ENCODE measurements around the gene HOXC10. TPM values are rescaled to one million over a fixed set of nuclear protein-coding genes. Genes with fewer than 3 reads are reported as not detected.

The HOXC10 gene
- total RNA-seq, 1 experiment from 2014 or later = not detected

DNA sequence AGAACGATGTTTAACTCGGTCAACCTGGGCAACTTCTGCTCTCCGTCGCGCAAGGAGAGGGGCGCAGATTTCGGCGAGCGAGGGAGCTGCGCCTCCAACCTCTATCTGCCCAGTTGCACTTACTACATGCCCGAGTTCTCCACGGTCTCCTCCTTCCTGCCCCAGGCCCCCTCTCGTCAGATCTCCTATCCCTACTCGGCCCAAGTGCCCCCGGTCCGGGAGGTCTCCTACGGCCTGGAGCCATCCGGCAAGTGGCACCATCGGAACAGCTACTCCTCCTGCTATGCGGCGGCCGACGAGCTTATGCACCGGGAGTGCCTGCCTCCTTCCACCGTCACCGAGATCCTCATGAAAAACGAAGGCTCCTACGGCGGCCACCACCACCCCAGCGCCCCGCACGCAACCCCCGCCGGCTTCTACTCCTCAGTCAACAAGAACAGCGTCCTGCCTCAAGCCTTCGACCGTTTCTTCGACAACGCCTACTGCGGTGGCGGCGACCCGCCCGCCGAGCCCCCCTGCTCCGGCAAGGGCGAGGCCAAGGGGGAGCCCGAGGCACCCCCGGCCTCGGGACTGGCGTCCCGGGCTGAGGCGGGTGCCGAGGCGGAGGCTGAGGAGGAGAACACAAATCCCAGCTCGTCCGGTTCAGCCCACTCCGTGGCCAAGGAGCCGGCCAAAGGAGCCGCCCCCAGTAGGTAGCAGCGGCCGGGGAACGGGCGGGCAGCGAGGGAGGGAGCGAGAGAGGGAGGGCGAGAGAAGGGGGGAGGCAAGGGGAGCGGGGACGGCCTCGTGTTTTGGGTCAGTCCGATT lies 11.5 kb upstream of the HOXC10 start:
- peak overlapping the region; percentile 88 for H3K4me3 Mint-ChIP-seq (ENCODE audit: unreplicated experiment)
- BruUV-seq (replicated peaks) = TSS peak; percentile 31
- no peaks in the 10 kb centered on the region for H3K27me3 Mint-ChIP-seq (ENCODE audit: insufficient read depth, unreplicated experiment)
- H3K36me3 Mint-ChIP-seq (ENCODE audit: insufficient read depth, unreplicated experiment) = no peaks in the 10 kb centered on the region
- peak; percentile 65 for DNase-seq (ENCODE audit: unreplicated experiment)
- intact Hi-C loops (cut with micrococcal nuclease) = loop anchor here (1.0 to 2.0 kb wide), 2 partner anchors 35 to 206 kb away; partner anchors contain the start of gene HOXC13
- H3K4me1 Mint-ChIP-seq (ENCODE audit: insufficient read depth, unreplicated experiment) = peaks cover 19% of the 10 kb centered on the region
- TF ChIP-seq, protein P1, sequence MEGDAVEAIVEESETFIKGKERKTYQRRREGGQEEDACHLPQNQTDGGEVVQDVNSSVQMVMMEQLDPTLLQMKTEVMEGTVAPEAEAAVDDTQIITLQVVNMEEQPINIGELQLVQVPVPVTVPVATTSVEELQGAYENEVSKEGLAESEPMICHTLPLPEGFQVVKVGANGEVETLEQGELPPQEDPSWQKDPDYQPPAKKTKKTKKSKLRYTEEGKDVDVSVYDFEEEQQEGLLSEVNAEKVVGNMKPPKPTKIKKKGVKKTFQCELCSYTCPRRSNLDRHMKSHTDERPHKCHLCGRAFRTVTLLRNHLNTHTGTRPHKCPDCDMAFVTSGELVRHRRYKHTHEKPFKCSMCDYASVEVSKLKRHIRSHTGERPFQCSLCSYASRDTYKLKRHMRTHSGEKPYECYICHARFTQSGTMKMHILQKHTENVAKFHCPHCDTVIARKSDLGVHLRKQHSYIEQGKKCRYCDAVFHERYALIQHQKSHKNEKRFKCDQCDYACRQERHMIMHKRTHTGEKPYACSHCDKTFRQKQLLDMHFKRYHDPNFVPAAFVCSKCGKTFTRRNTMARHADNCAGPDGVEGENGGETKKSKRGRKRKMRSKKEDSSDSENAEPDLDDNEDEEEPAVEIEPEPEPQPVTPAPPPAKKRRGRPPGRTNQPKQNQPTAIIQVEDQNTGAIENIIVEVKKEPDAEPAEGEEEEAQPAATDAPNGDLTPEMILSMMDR (IDR thresholded peaks at IDR 0.05; ENCODE audit: unreplicated experiment) = no peak
- ChIA-PET CTCF (interaction anchor here (0.6 to 2.1 kb wide), 9 partner anchors 12 to 216 kb away, joined by 3 to 6 read pairs (median 4); partner anchors contain the start of gene HOXC10), POLR2A (interaction anchor here (0.6 to 5.1 kb wide), 9 partner anchors 10 to 142 kb away, joined by 3 to 59 read pairs (median 3); partner anchors contain the start of genes HOXC13 and HOXC9)
- H3K27ac Mint-ChIP-seq (ENCODE audit: low read depth, unreplicated experiment) = peak overlapping the region; percentile 88
- no peaks in the 10 kb centered on the region for H3K9me3 Mint-ChIP-seq (ENCODE audit: unreplicated experiment)

DNA sequence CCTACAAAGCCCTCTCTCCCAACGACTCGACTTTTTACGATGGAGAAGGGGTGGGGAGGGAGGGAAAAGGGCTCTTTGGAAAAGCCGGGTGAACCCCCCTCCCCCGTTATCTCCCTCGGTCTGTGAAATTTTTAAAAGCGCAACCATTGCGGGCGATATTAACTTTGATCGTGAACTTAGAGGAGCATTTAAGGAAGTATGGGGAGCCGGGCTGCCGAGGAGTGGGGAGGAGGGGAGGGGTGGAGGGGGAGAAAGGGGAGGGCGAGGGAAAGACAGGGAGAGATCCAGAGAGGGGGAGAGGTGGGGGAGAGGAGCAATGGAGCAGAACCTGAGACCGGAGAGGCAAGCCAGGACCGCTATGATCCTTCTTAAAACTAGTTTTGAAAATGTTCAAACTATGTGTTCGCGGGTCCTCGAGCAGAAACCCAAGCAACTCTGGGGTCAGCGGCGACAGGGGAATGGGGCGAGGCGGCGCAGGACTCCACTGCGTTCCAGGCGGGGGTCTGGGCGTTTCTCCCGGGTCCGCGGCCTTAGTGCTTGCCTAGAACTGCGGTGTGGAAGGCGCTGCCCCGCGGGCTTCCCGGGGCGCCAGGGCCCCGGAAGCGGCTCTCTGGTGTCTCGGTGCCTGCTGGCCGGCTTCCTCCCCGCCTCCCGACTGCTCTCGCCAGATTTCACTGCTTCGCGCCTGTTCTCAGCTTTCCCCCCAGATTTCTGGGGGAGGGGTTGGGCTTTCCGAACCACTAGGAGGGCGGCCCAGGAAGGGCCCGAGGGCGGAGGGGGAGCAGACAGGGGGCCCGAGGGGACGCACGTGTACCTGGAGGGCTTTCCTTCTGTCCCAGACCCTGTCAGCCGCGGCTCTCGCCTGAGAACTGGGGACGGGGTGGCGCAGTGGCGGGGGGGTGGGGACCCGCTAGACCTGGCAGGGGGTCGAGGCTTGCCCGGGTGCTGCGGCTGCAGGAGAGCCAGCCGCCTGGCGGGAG lies 10.6 kb upstream of the HOXC10 start, which contains the start of gene HOTAIR:
HOTAIR (minus strand) TSS at position 871 of the 980 bp plus-strand sequence.
- H3K27ac Mint-ChIP-seq (ENCODE audit: low read depth, unreplicated experiment) = peak within 1 kb of the TSS; percentile 88
- DNase-seq (ENCODE audit: unreplicated experiment) = peak; percentile 60
- H3K27me3 Mint-ChIP-seq (ENCODE audit: insufficient read depth, unreplicated experiment) = no peaks in the 10 kb centered on the region
- ChIA-PET POLR2A (interaction anchor here (0.6 to 5.1 kb wide), 6 partner anchors 11 to 110 kb away, joined by 3 to 59 read pairs (median 3); partner anchors contain the start of genes HOXC13 and HOXC9), CTCF (interaction anchor here (0.6 to 1.3 kb wide), 5 partner anchors 11 to 243 kb away, joined by 3 to 6 read pairs (median 3); partner anchors contain the start of gene HOXC10)
- TF ChIP-seq, protein P1 (IDR thresholded peaks at IDR 0.05; ENCODE audit: unreplicated experiment) = no peak
- no TSS peak for BruUV-seq (replicated peaks)
- H3K36me3 Mint-ChIP-seq (ENCODE audit: insufficient read depth, unreplicated experiment) = no peaks in the 10 kb centered on the region
- H3K4me1 Mint-ChIP-seq (ENCODE audit: insufficient read depth, unreplicated experiment) = peaks cover 19% of the 10 kb centered on the region
- no peaks in the 10 kb centered on the region for H3K9me3 Mint-ChIP-seq (ENCODE audit: unreplicated experiment)
- intact Hi-C loops (cut with micrococcal nuclease) = loop anchor here (1.0 kb wide), 1 partner anchor 207 kb away; no protein-coding TSS in a partner anchor
- H3K4me3 Mint-ChIP-seq (ENCODE audit: unreplicated experiment) = peak within 1 kb of the TSS; percentile 88

DNA sequence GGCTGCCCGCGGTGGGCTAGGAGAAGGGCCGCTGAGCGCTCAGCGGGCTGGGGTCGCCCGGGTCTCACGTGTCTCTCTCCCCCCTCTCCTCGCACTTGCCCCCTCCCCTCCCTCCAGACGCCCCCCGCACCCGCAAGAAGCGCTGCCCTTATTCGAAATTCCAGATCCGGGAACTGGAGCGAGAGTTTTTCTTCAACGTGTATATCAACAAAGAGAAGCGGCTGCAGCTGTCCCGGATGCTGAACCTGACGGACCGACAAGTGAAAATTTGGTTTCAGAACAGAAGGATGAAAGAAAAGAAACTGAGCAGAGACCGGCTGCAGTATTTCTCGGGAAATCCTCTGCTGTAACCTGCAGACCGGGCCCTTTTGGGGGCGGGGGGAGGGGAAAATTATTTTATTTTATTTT lies 9.9 kb upstream of the HOXC10 start:
- Mint-ChIP-seq H3K36me3 (ENCODE audit: insufficient read depth, unreplicated experiment) (no peaks in the 10 kb centered on the region), H3K27me3 (ENCODE audit: insufficient read depth, unreplicated experiment) (no peaks in the 10 kb centered on the region), H3K27ac (ENCODE audit: low read depth, unreplicated experiment) (no peak overlapping the region), H3K4me3 (ENCODE audit: unreplicated experiment) (no peak overlapping the region), H3K9me3 (ENCODE audit: unreplicated experiment) (no peaks in the 10 kb centered on the region), H3K4me1 (ENCODE audit: insufficient read depth, unreplicated experiment) (peaks cover 19% of the 10 kb centered on the region)
- ChIA-PET CTCF (interaction anchor here (0.6 to 2.5 kb wide), 3 partner anchors 13 to 244 kb away, joined by 3 to 11 read pairs (median 3); no protein-coding TSS in a partner anchor), POLR2A (interaction anchor here (0.6 to 5.1 kb wide), 4 partner anchors 10 to 110 kb away, joined by 3 to 59 read pairs (median 10); partner anchors contain the start of genes HOXC10, HOXC13 and HOXC9)
- TF ChIP-seq, protein P1 (IDR thresholded peaks at IDR 0.05; ENCODE audit: unreplicated experiment) = no peak
- DNase-seq (ENCODE audit: unreplicated experiment) = no peak
- BruUV-seq (replicated peaks) = no TSS peak
- intact Hi-C loops (cut with micrococcal nuclease) = no loop called here

Data from MCF 10A (cell line).